SW480 (cell line): ENCODE results near the gene CRLF1.
"Not testable (repeated sequence)": the region's sequence is repeated elsewhere in the genome, so short reads cannot be mapped to it uniquely, and the experiment has no call there.

Experiments
- DNase-seq: peaks from one replicate; pipeline ENCODE4 v3.0.0-alpha.2; 2016; ENCODE audit warnings: low spot score

The CRLF1 gene

DNA sequence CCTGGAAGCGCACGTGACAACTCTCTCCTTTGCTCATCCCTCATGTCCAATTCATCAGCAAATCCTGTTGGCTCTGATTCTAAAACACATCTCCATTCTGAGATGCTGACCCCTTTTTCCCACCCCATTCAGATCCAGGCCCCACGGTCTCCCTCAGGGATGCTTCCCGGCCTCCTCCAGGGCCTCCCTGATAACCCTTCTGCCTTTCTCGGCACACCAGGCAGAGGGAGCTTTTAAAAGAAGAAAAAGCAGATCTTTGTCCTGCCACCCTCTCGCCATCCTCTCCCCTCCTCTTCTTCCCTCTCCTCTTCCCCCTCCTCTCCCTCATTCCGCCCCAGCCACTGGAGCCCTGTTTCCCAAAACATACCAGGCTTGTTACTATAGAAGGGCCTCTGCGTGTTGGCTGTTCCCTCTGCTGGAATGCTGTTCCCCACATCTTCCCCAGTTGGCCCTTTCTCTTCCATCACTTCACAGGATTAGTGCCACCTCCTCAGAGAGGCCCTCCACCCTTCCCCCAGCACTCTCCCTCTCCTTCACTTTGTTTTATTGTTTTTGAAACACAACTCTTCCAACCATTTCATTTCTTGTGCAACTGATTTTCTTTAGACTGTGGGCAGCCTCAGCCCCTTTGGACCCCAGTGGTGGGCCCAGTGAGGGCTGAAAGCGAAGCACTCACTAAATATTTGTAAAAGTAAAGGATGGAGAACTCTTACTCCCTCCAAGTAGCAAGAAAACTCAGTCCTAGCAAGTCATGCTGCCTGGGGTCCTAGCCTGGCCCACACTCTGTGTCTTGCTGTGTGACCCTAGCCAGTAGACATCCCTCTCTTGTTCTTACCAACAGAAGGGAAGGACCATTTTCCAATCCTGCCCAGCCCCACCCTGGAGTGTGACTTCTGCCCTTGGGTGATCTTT, 2.5 kb upstream of the CRLF1 start:
- DNase-seq = no peak

DNA sequence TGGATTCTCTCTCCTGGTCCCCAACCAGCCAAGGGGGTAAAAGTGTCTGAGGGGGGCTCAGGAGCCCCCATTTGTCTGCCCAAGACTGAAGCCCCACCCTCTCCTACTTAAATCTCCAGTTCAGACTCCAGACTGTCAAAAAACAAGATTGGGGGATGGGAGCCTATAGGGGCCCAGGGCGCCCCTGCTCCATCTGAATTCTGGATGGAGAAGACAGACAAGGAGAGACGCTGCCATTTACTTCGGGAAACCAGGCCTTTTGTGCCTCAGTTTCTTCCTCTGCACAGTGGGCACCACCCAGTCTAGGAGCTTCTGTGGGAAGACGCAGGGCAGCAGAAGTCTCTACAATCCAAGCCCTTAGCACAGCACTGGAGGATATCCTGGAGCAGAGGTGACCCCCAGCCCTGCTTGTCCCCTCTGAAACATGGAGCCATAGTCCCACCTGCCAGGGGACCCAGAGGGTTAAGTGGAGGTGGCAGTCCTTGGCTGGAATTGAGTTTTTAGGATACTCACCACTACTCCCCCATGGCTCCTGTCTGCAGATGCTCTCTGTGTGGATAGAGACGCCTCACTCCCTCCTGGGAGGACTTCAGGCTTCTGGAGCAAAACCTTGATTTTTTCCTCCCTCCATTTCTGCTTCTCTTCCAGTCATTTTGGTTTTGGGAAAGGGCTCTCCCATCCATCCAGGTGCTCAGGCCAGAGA, 1.7 kb upstream of the CRLF1 start:
- no peak for DNase-seq

DNA sequence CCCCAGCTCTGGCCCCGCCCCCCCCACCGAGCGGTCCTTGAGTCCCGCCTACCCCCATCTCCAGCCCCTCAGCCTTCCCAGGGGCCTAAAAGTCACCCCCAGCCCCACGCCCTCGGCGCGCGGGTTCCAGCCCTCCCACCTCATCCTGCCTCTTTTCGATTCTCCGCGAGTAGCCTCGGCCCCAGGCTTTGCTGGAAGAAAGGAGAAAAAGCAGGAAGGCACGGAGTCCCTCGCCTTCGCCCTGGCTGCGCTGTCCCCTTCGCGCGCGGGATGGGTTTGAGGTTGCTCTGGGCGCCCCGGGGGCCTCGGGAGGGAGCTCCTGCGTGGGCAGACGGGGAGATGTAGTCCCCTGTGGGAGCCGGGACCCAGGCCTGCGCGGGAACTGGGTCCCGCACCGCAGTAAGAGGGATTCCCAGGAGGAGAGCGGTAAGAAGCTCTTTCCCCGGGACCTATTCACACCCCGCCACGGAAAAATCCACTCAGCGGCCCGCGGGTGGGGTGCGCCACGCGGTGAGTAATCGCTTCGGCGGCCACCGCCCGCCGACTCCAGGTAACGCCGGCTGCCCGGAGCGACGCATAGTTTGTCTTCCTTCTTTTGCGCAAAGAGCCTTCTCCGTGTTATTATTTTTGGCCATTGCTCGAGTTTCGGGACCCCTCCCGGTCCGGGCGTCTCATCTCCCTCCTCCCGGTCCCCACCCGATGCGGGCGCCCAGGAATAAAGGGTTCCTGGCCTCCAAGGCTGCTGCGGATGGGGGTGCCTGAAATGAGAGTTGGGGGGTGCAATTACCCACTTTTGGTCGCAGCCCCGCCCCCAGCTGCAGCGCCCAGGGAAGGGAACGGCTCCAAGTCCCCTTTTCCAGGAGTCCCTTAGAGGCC, 865 bp upstream of the CRLF1 start:
- DNase-seq = no peak

DNA sequence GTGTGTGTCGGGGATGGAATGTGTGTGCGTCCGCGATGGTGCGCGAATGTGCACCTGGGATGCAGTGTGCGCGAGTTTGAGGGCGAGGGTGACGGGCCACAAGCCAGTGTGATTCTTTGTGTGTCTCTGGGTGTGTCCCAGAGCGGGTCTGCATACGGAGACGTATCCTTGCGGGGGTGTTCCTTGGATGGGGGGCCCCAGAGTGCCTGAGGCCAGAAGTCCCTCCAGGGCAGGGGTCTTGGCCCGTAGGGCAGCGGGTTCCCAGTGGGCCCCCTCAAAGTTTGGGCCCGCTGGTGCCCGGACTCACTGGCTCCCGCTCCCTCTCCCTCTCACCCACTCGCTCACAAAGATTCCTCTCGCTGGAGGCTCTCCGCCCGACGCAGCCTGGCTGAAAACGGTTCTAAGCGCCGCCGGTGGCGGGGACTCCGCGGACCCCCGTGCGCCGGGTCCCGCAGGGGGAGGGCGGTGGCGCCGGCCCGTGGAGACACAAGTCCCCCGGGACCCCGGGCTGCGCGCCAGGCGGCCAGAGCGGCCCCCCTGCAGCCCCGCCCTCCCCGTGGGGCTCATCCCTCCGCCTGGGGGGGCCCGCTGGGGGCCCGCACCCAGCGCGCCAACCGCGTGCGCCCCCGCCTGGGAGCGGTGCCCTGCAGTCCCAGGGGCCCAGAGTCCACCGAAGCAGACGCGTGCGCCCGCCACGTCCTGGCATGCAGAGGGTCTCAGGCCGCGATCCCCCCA, 886 bp downstream of the CRLF1 start:
- no peak for DNase-seq

DNA sequence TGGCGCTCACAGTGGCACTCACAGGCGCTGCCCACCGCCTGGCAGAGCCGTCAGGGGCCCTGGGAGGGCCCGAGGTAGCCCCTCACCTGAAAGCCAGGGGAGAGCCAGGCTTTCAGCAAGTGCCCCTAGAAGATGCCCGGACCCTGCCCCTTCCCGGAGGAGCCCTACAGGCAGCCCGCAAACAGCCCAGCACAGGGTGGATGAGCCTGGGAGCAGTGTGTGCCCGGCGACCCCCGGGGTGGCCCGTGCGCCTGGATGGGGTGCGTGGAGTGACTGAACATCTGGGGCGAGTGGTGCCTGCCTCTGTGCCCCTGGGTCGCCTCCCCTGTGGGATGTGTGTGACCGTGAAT, 1.4 kb downstream of the CRLF1 start:
- DNase-seq = no peak

DNA sequence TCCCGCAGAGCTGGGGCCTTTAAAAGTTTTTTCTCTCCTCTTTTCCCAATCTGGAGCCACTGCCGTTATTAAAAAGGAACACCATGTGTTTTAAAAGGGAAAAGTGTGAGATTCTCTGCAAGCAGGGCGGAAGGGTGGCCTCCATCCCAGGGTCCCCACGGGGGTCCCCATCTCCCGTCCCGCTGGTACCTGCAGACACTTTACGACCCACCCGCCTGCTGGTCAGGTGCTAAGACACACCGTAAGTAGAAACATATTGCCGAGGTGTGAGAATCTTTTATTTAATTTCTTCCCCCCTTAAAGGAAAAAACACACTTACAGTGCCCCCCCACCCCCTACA, 1.8 kb downstream of the CRLF1 start:
- no peak for DNase-seq

DNA sequence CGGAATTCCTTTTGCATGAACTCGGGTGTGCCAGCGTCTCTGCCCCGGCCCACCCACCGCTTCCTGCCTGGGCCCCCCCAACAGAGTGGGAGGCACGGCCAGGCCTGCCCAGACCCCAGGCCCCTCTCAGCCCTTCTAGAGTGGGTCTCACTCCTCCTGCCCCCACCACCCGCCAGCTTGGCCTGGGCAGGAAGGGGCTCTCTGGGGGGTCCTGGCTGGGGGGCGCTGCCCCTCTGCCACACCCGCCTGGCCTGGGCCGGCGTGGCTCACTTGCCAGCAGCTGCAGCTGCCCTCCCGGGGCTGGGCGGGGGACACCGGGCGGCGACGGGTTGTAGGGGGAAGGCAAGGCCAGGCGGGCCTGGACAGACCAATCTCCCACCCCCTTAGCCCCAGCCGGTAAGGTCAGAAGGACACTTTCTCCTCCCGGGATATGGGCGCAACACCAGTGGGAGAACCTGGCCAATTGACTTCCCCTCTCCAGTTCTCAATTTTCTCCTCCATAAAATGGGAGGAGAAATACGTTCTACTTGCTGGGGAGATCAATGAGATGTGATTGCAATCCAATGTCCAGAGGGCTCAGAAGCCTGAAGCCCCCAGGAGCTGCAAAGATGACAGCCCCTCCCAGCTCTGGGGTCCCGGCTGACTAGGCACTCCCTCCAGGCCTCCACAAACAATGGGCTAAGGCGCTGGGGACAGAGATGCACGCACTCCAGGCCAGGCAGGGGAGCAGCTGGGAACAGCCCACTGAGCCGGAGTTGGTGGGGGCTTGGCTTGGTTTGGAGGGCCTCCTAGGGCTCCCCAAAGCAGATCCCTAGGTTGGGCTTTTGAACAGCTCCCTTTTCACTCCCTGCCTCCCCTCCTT, 2.4 kb downstream of the CRLF1 start:
- DNase-seq = no peak

DNA sequence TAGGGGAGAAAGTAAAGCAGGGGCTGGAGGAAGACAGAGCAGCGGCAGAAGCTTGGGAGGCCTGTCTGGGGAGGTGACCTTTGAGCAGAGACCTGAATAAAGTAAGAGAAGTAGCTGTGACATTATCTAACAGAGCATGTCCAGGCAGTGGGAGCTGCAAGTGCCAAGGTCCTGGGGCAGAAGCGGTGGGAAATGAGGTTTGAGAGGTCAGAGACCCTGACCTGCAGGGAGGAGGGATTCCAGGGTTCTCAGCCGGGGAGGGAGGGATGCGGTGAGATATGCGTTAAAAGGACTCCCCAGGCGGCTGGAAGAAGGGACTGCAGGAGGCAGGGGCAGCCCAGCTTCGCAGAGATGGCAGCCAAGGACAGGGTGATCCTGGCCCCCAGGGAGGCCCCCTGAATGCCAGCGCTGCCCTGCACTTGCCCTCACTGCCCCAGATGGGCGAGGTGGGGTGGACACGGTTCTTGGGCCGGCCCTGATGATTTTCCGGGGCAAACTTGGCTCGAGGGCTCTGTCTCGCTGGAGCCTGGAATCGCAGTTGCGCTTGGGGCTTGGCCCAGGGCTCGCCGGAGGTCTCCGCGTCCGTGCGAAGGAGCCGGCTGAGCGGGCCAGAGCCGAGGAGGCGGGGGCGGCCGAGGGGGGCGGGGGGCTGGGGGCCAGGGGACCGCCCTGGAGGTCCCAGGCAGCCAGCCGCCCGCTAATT, 3.2 kb downstream of the CRLF1 start:
- no peak for DNase-seq

DNA sequence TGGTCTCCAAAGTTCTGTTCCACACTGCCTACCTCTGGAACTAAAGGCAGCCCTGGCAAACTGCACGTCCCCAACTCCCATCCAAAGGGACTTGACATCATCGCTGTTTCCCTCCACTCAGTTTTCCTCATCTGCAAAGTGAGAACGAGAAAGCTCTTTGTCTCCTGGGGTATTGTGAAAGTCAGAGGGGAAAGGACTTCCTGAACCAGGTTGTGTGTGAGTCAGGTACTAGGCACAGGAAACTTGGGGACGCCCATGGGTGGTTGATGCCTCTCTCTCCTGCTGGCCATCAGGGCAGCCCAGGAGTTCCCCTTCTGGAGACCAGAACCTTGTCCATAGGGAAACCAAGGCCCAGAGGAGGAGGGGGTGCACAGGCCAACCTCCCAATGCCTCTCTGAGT, 4.7 kb downstream of the CRLF1 start:
- no peak for DNase-seq

DNA sequence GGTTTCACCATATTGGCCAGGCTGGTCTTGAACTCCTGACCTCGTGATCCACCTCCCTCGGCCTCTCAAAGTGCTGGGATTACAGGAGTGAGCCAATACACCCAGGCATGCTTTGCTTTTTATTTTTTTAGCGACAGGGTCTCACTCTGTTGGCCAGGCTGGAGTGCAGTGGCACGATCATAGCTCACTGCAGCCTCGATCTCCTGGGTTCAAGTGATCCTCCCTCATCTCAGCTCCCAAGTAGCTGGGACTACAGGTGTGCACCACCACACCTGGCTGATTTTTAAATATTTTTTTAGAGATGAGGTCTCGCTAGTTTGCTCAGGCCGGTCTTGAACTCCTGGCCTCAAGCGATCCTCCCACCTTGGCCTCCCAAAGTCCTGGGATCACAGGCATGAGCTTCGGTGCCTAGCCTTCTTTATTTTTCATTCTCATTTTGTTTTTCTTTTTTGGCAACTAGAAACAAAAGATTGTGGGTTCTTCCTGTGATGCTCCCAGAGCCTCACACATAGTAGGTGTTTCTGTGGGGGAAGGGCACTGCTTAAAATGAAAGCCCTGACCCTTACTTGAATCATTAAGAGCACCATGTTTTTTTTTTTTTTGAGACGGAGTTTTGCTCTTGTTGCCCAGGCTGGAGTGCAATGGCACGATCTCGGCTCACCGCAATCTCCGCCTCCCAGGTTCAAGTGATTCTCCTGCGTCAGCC, 5.8 kb downstream of the CRLF1 start:
- DNase-seq = not testable (repeated sequence)

DNA sequence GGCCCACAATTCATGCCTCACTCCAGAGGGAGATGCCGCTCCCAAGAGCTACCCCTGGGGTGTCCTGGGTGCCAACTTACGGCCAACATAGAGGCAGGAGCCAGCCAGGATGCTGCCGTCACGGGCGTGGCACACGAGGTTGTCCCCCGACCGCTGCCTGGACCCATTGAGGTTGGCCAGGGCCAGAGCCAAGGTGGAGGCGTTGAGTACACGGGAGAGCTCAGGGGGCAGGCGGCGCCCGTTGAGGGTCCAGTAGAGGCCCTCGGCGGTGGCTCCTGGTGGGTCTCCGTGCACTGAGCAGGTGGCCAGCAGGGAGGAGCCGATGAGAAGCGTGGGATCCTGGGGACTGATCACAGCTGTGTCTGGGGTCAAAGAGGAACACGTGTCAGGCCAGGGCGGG, 7.1 kb downstream of the CRLF1 start:
- no peak for DNase-seq

DNA sequence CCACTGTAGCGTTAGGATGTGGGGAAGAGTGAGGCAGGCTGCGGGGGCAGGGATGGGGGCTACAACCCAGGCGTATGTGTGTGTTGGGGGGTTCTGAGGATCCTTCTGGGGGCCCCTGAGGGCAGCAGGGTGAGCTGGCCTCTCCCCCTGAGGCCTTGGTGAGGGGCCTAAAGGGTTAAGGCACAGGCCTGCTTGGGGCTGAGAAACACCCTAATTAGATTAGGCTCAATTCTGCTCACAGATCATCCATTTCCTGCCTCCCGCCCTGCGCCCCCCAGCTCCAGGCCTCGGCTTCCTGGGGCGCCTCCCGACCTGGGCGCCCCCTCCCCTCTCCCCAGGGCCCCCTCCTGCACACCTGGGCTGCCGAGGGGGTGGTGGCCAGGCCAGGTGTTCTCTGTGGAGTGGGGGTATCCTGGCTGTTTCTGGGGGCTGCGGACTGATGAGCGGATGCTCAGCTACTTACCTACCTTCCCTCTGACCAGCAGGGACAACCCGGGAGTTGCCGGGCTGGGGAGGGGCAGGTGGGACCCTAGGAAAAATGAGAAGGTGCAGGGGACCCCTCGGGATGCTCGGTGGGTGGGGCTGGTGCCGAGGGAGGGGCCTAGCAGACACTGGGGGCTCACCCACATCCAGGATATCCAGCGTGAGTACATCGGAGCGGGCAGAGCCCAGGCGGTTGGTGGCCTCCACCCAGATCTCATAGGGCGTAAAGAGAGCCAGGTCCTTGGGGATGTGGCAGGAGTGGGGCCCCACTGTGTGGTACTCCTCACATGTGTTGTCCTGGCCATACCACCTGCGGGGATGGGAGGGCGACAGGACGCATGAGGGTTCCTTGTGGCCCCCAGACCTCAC, 8.6 kb downstream of the CRLF1 start:
- no peak for DNase-seq

DNA sequence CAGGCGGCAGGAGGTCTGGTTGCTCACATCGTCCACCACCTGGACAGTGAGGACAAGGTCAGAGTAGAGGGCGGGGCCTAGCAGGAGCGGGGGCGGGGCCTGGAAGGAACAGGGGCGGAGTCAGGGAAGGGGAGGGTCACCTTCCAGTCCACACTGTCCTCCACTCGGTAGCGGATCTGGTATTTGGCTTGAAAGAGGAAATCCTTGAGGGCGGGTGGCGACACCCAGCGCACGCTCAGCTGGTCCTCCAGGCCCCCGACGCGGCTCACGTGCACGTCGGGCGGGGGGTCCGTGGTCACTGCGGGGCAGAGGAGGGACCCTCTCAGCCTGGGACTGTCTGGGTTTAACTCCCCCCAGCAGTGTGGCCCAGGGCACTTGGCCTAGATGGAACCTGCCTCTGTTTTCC, 9.8 kb downstream of the CRLF1 start:
- DNase-seq = peak; percentile 71

DNA sequence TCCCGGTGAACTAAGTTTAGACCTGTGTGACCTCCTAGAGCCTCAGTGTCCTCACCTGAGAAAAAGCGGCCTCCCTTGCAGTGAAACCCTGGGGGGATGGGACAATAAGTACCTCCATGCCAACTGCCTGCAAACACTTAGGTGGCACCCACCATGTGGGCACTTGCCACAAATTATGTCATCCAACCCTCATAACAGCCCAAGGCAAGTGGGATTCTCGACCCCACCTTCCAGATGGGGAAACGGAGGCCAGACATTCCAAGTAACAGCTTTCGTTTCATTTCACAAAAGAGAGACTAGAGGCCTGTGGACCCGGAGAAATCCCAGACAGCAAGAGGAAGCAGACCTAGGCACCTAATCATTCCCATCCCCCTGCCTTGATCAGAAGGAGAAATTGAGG, 11.1 kb downstream of the CRLF1 start:
- DNase-seq = no peak

DNA sequence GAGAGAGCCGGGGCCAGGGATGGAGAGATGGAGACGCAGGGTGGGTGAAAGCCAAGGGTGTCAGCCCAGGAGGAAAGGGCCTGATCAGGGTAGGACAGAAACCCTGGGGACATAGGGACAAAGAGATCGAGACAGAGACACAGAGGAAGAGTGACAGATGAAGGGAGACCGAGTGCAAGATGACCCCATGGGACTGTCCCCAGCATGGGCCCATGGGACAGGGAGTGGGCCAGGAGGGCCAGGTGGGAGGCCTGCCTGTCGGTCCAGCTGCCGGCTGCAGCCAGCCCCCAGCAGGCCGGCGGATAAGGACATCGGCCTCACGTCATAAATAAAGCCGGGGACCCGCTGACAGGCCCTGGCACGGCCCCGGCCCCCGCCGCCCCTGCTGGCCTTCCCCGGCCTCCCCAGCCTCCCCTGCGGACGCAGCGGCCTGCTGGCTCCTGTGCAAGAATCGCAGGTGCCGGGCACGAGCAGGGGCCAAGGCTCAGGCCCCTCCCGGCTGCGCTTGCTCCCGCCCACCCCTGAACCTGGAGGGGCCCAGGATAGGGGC, 11.7 kb downstream of the CRLF1 start:
- no peak for DNase-seq

DNA sequence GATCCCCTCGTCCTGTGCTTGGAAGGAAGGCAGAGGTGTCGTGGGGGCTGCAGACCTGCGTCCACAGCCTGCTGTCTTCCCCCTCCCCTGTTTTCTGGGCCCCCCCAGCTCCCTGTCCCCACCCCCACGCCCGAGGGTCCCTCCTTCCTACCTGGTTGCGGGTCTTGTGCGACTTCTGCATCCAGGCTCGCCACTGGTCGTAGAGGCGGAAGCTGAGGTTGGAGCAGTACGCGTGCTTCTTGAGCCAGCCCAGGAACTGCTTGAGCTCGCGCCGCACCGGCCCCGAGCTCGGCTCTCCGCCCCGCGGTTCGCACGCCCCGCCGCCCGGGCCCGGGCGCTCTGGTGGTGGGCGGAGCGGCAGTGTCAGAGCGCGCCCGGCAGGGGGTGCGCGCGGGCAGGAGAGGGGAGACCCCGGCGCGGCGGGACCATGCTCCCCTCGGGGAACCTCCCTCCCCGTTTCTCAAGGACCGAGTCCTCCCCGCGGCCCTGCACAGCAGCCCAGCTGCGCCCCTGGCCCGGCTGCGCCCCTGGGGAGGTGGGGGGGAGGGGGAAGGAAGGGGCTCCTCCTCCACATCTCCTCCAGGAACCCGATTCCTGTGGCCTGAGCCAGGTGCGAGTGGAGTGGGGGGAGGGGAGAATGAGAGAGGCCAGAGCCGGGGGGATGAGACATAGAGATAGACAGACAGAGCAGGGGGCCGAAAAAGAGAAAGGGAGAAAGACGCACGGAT, 12.3 kb downstream of the CRLF1 start:
- DNase-seq = peak; percentile 62

DNA sequence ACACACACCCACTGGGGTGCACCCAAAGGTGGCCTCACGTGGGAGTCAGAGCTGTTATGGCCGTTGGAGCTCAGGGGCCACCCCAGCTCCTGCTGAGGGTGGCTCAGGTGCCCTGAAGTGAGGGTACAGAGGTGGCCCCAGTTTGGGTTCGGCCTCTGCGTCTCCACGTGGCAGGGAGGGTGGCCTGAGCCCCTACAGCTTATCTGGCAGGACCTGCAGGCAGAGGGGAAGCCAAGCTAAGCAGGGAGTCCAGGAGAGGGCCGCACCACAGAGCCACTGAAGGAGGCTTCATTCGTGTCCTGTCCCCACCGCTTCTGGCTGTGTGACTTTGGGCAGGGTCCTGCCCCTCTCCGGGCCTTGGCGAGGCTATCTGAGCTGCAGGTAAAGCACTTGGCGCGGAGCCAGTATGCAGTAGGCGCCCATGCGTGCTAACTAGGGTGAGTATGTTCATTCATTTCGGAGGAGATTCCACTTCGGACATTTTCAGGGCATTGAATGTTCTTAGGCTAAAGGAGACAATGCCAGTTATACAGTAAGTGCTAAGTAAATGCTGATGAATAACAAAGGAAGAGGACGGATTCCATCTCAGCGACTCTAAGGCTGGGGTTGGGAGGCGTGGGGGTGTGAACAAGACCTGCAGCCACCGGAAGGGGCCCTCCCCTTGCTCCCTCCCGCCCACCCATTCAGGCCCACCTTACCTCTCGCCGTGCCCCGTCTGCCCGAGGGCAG, 13.1 kb downstream of the CRLF1 start:
- no peak for DNase-seq
